ENCODE data around the gene AGAP5. TPM values are rescaled to one million over a fixed set of nuclear protein-coding genes. Genes with fewer than 3 reads are reported as not detected.
A peak's percentile ranks its signal among the peaks of the same experiment; 100 is the strongest.
"Not testable (repeated sequence)": the region's sequence is repeated elsewhere in the genome, so short reads cannot be mapped to it uniquely, and the experiment has no call there.

AGAP5 gene
- total and polyA plus RNA-seq, 8 donors = 8.4 to 35.4 (median 25.2) TPM

- DNase-seq (no peak), ATAC-seq (no peak)
- intact Hi-C loops (cut with DNase I) = no loop called here
- Histone ChIP-seq H3K27me3 (no peaks in the 10 kb centered on the region), H3K4me1 (peaks cover 6 to 30% of the 10 kb centered on the region in 2 donors), H3K4me3 (no peak overlapping the region), H3K27ac (no peak overlapping the region), H3K9me3 (no peaks in the 10 kb centered on the region), H3K36me3 (peaks cover 0 to 45% of the 10 kb centered on the region in 2 donors)
- no peak for TF ChIP-seq CTCF (IDR thresholded peaks at IDR 0.05)
These were observed 34.5 kb upstream of the AGAP5 start for GRCh38 chr10:73732426-73732825.

GRCh38 chr10:73731588-73732375 lies 33.9 kb upstream of the AGAP5 start:
- Histone ChIP-seq H3K36me3 (peaks cover 0 to 47% of the 10 kb centered on the region in 2 donors), H3K27ac (no peak overlapping the region), H3K4me3 (peak overlapping the region in 1 of 2 donors; percentile 74), H3K4me1 (peaks cover 6 to 30% of the 10 kb centered on the region in 2 donors), H3K27me3 (no peaks in the 10 kb centered on the region), H3K9me3 (no peaks in the 10 kb centered on the region)
- no peak for ATAC-seq
- TF ChIP-seq CTCF (IDR thresholded peaks at IDR 0.05) = no peak
- peak in 1 of 4 donors; percentile 80 for DNase-seq
- intact Hi-C loops (cut with DNase I) = no loop called here

GRCh38 chr10:73730153-73730906 lies 32.4 kb upstream of the AGAP5 start:
- peaks cover 0 to 62% of the 10 kb centered on the region in 2 donors for H3K36me3 ChIP-seq
- TF ChIP-seq CTCF (IDR thresholded peaks at IDR 0.05) = no peak
- peak; percentile 95 for ATAC-seq
- peaks cover 6 to 30% of the 10 kb centered on the region in 2 donors for H3K4me1 ChIP-seq
- peak overlapping the region; percentile 66 to 74 for H3K4me3 ChIP-seq
- peak; percentile 86 to 94 (median 91) for DNase-seq
- no peaks in the 10 kb centered on the region for H3K9me3 ChIP-seq
- peak overlapping the region; percentile 95 for H3K27ac ChIP-seq
- intact Hi-C loops (cut with DNase I) = no loop called here
- H3K27me3 ChIP-seq = no peaks in the 10 kb centered on the region

- intact Hi-C loops (cut with DNase I); H3K27me3 ChIP-seq; H3K9me3 ChIP-seq; DNase-seq: not testable (repeated sequence)
- peaks cover 0 to 65% of the 10 kb centered on the region in 2 donors for H3K36me3 ChIP-seq
- peak; percentile 29 for ATAC-seq
- peak overlapping the region; percentile 66 to 74 for H3K4me3 ChIP-seq
- H3K4me1 ChIP-seq = peaks cover 6 to 30% of the 10 kb centered on the region in 2 donors
- peak overlapping the region; percentile 95 for H3K27ac ChIP-seq
These were observed 31.9 kb upstream of the AGAP5 start for GRCh38 chr10:73729781-73730152.

- Histone ChIP-seq H3K27ac (no peak overlapping the region), H3K27me3 (no peaks in the 10 kb centered on the region), H3K4me1 (no peaks in the 10 kb centered on the region), H3K36me3 (peaks cover 0 to 95% of the 10 kb centered on the region in 2 donors), H3K9me3 (no peaks in the 10 kb centered on the region), H3K4me3 (no peak overlapping the region)
- ATAC-seq = no peak
- intact Hi-C loops (cut with DNase I) = no loop called here
- no peak for TF ChIP-seq CTCF (IDR thresholded peaks at IDR 0.05)
- no peak for DNase-seq
These were observed 25.6 kb upstream of the AGAP5 start for GRCh38 chr10:73723516-73723915.

- intact Hi-C loops (cut with DNase I); H3K4me3 ChIP-seq; H3K9me3 ChIP-seq; H3K27me3 ChIP-seq; DNase-seq; H3K4me1 ChIP-seq: not testable (repeated sequence)
- Histone ChIP-seq H3K27ac (peak overlapping the region; percentile 34 to 54), H3K36me3 (peaks cover 0 to 91% of the 10 kb centered on the region in 2 donors)
- peak; percentile 32 for ATAC-seq
These were observed 22.7 kb upstream of the AGAP5 start for GRCh38 chr10:73720561-73720960.
